Prostate gland (tissue), 2 donors: ENCODE data around the gene RASL11A. TPM values are rescaled to one million over a fixed set of nuclear protein-coding genes. Genes with fewer than 3 reads are reported as not detected.
"Not testable (repeated sequence)": the region's sequence is repeated elsewhere in the genome, so short reads cannot be mapped to it uniquely, and the experiment has no call there.

Experiments used
- DNase-seq: peaks from one replicate; pipeline ENCODE4 v3.0.0-alpha.2; 2019; ENCODE audit warnings: low spot score
- H3K27ac ChIP-seq, 2 donors: fragments of 200-600 bp; sonication (generic); 2 replicates each; pipeline ENCODE4 v1.5.1; 2017 to 2019
- H3K27me3 ChIP-seq: fragments of 200-600 bp; sonication (generic); replicated peaks from 2 replicates; pipeline ENCODE4 v1.5.1; 2019; ENCODE audit not compliant: insufficient read depth
- H3K36me3 ChIP-seq, 2 donors: fragments of 200-600 bp; sonication (generic); 1 replicate in 1 of 2; 2 replicates in 1 of 2; pipeline versions ENCODE4 v1.5.1 to v1.8.1; 2017 to 2019
- H3K4me1 ChIP-seq: fragments of 200-600 bp; sonication (generic); replicated peaks from 2 replicates; pipeline ENCODE4 v1.5.1; 2019
- H3K4me3 ChIP-seq, 2 donors: fragments of 200-600 bp; sonication (generic); 2 replicates each; pipeline ENCODE4 v1.5.1; 2017 to 2019
- H3K9me3 ChIP-seq: fragments of 200-600 bp; sonication (generic); 2 replicates; pipeline ENCODE4 v1.5.1; 2017
- CTCF ChIP-seq, 4 experiments: fragments of 200-600 bp in 2 of 4; fragments of 450-650 bp in 2 of 4; sonication (generic) in 2 of 4; IDR thresholded peaks; 1 replicate in 3 of 4; 2 replicates in 1 of 4; pipeline ENCODE4 v1.5.1; 2016 to 2019; ENCODE audit warnings: antibody characterized with exemption in 4 of 4, mild to moderate bottlenecking in 2 of 4, moderate library complexity in 2 of 4
- POLR2A ChIP-seq: fragments of 450-650 bp; IDR thresholded peaks from one replicate; pipeline ENCODE4 v1.6.1; 2016; ENCODE audit warnings: antibody characterized with exemption, mild to moderate bottlenecking
- POLR2AphosphoS5 ChIP-seq: sonication (generic); formaldehyde crosslinking; IDR thresholded peaks from one replicate; pipeline ENCODE4 v1.6.1; 2017; ENCODE audit warnings: antibody characterized with exemption
- WGBS: methylation state at CpG from one replicate; pipeline ENCODE4 v1.1.5; 2018; 5-methylcytosine and 5-hydroxymethylcytosine counted together
- intact Hi-C: fragments of 100-400 bp; cut with DNase I; formaldehyde crosslinking; loops from one replicate; pipeline ENCODE4 v1.14.2; 2022
- total RNA-seq, 2 donors: library from RNA; depleted of rRNA; stranded (reverse); fragments of >200 nt; gene quantifications; one replicate each; pipeline ENCODE4 v1.1.0, GENCODE V29; 2016

The RASL11A gene
- total RNA-seq, 2 donors from 2014 or later = 26.5 to 31.5 TPM

GRCh38 chr13:27295096-27295495 is 24.5 kb downstream of the RASL11A start:
- Histone ChIP-seq H3K27ac (no peak overlapping the region), H3K36me3 (no peaks in the 10 kb centered on the region), H3K4me3 (no peak overlapping the region), H3K4me1 (no peaks in the 10 kb centered on the region), H3K9me3 (no peaks in the 10 kb centered on the region), H3K27me3 (no peaks in the 10 kb centered on the region)
- intact Hi-C loops = no loop called here
- no peak for TF ChIP-seq POLR2AphosphoS5
- TF ChIP-seq POLR2A = no peak
- TF ChIP-seq CTCF (IDR thresholded peaks at IDR 0.05) = no peak
- 71% methylated on average over 7 of the region's 7 CpGs for WGBS
- DNase-seq = no peak

GRCh38 chr13:27295660-27296059 is 25.0 kb downstream of the RASL11A start:
- Histone ChIP-seq H3K4me3 (no peak overlapping the region), H3K4me1 (no peaks in the 10 kb centered on the region), H3K9me3 (no peaks in the 10 kb centered on the region), H3K27me3 (no peaks in the 10 kb centered on the region), H3K36me3 (no peaks in the 10 kb centered on the region), H3K27ac (no peak overlapping the region)
- intact Hi-C loops = no loop called here
- no peak for DNase-seq
- 91% methylated on average over 4 of the region's 4 CpGs for WGBS
- TF ChIP-seq POLR2A (no peak), POLR2AphosphoS5 (no peak), CTCF (IDR thresholded peaks at IDR 0.05) (no peak)

GRCh38 chr13:27296496-27296895 is 25.9 kb downstream of the RASL11A start:
- no peak for TF ChIP-seq POLR2A
- TF ChIP-seq POLR2AphosphoS5 = no peak
- no peak for TF ChIP-seq CTCF (IDR thresholded peaks at IDR 0.05)
- WGBS = 90% methylated on average over 8 of the region's 8 CpGs
- DNase-seq = no peak
- no peaks in the 10 kb centered on the region for H3K4me1 ChIP-seq
- H3K27me3 ChIP-seq = no peaks in the 10 kb centered on the region
- H3K27ac ChIP-seq = no peak overlapping the region
- H3K9me3 ChIP-seq = no peaks in the 10 kb centered on the region
- no peak overlapping the region for H3K4me3 ChIP-seq
- no peaks in the 10 kb centered on the region for H3K36me3 ChIP-seq
- intact Hi-C loops = no loop called here

GRCh38 chr13:27298849-27299248 is 28.2 kb downstream of the RASL11A start:
- Histone ChIP-seq H3K27me3 (no peaks in the 10 kb centered on the region), H3K36me3 (no peaks in the 10 kb centered on the region), H3K4me1 (no peaks in the 10 kb centered on the region), H3K9me3 (no peaks in the 10 kb centered on the region), H3K27ac (no peak overlapping the region), H3K4me3 (no peak overlapping the region)
- TF ChIP-seq POLR2AphosphoS5 (no peak), CTCF (IDR thresholded peaks at IDR 0.05) (no peak), POLR2A (no peak)
- intact Hi-C loops = no loop called here
- DNase-seq = no peak
- 68% methylated on average over 5 of the region's 5 CpGs for WGBS

- H3K36me3 ChIP-seq, DNase-seq, intact Hi-C loops, H3K4me3 ChIP-seq, H3K9me3 ChIP-seq, H3K27ac ChIP-seq, H3K4me1 ChIP-seq, H3K27me3 ChIP-seq: not testable (repeated sequence)
- 89% methylated on average over 7 of the region's 7 CpGs for WGBS
Observed at GRCh38 chr13:27300406-27300805, 29.8 kb downstream of the RASL11A start.
